Activated naive CD8-positive, alpha-beta T cell treated with anti-CD3 and anti-CD28 coated beads for 36 hours (primary cell): ENCODE results near the gene ARMS2. TPM values are rescaled to one million over a fixed set of nuclear protein-coding genes. Genes with fewer than 3 reads are reported as not detected.

ENCODE experiments used
- DNase-seq: peaks from one replicate; pipeline ENCODE4 v3.0.0; 2021
- H3K27ac Mint-ChIP-seq: one replicate; pipeline ENCODE4 v1.8.0; 2022; ENCODE audit warnings: mild to moderate bottlenecking, moderate library complexity, mixed read lengths
- H3K27me3 Mint-ChIP-seq: one replicate; pipeline ENCODE4 v1.8.0; 2022; ENCODE audit warnings: mild to moderate bottlenecking, mixed read lengths
- H3K36me3 Mint-ChIP-seq: one replicate; pipeline ENCODE4 v1.8.0; 2021; ENCODE audit warnings: mild to moderate bottlenecking, mixed read lengths
- H3K4me1 Mint-ChIP-seq: one replicate; pipeline ENCODE4 v1.8.0; 2021; ENCODE audit warnings: mixed read lengths
- H3K4me3 Mint-ChIP-seq: one replicate; pipeline ENCODE4 v1.8.0; 2022; ENCODE audit warnings: mild to moderate bottlenecking, moderate library complexity, mixed read lengths
- H3K9me3 Mint-ChIP-seq: one replicate; pipeline ENCODE4 v1.8.0; 2022; ENCODE audit warnings: mixed read lengths
- total RNA-seq, 2 experiments: library from RNA; stranded (reverse); gene quantifications; one replicate each; pipeline ENCODE4 v1.2.3, GENCODE V29; 2021

Gene ARMS2
- total RNA-seq, 2 experiments from 2014 or later: not detected

GRCh38 chr10:122461729-122462532 lies 7.5 kb downstream of the ARMS2 start:
- peak; percentile 20 for DNase-seq
- Mint-ChIP-seq H3K27me3 (peaks cover 82% of the 10 kb centered on the region), H3K36me3 (no peaks in the 10 kb centered on the region), H3K4me1 (peaks cover 14% of the 10 kb centered on the region), H3K4me3 (peak overlapping the region; percentile 80), H3K9me3 (no peaks in the 10 kb centered on the region), H3K27ac (no peak overlapping the region)

- no peaks in the 10 kb centered on the region for H3K9me3 Mint-ChIP-seq
- no peak overlapping the region for H3K27ac Mint-ChIP-seq
- DNase-seq: peak; percentile 13
- no peaks in the 10 kb centered on the region for H3K36me3 Mint-ChIP-seq
- H3K27me3 Mint-ChIP-seq: peaks cover 77% of the 10 kb centered on the region
- peak overlapping the region; percentile 80 for H3K4me3 Mint-ChIP-seq
- H3K4me1 Mint-ChIP-seq: peaks cover 14% of the 10 kb centered on the region
Observed at GRCh38 chr10:122462533-122463465, 8.3 kb downstream of the ARMS2 start.

GRCh38 chr10:122463466-122464249 lies 9.2 kb downstream of the ARMS2 start:
- DNase-seq: no peak
- Mint-ChIP-seq H3K36me3 (no peaks in the 10 kb centered on the region), H3K9me3 (no peaks in the 10 kb centered on the region), H3K27me3 (peaks cover 72% of the 10 kb centered on the region), H3K27ac (no peak overlapping the region), H3K4me1 (peaks cover 13% of the 10 kb centered on the region), H3K4me3 (no peak overlapping the region)

GRCh38 chr10:122464250-122464510 lies 9.7 kb downstream of the ARMS2 start:
- peaks cover 11% of the 10 kb centered on the region for H3K4me1 Mint-ChIP-seq

GRCh38 chr10:122464586-122464985 lies 10.1 kb downstream of the ARMS2 start:
- H3K4me3 Mint-ChIP-seq: no peak overlapping the region
- no peak for DNase-seq
- no peaks in the 10 kb centered on the region for H3K36me3 Mint-ChIP-seq
- no peak overlapping the region for H3K27ac Mint-ChIP-seq
- H3K9me3 Mint-ChIP-seq: no peaks in the 10 kb centered on the region
- H3K27me3 Mint-ChIP-seq: peaks cover 63% of the 10 kb centered on the region
- peaks cover 11% of the 10 kb centered on the region for H3K4me1 Mint-ChIP-seq

More at GRCh38 chr10:122464250-122464510, 9.7 kb downstream of the ARMS2 start:
- H3K36me3 Mint-ChIP-seq: no peaks in the 10 kb centered on the region
- H3K9me3 Mint-ChIP-seq: no peaks in the 10 kb centered on the region
- H3K4me3 Mint-ChIP-seq: no peak overlapping the region
- peaks cover 67% of the 10 kb centered on the region for H3K27me3 Mint-ChIP-seq
- no peak overlapping the region for H3K27ac Mint-ChIP-seq
- no peak for DNase-seq

- H3K9me3 Mint-ChIP-seq: no peaks in the 10 kb centered on the region
- no peak for DNase-seq
- H3K4me3 Mint-ChIP-seq: no peak overlapping the region
- no peak overlapping the region for H3K27ac Mint-ChIP-seq
- H3K36me3 Mint-ChIP-seq: no peaks in the 10 kb centered on the region
- H3K4me1 Mint-ChIP-seq: peaks cover 10% of the 10 kb centered on the region
- H3K27me3 Mint-ChIP-seq: peaks cover 54% of the 10 kb centered on the region
Observed at GRCh38 chr10:122465401-122466040, 11.1 kb downstream of the ARMS2 start.

GRCh38 chr10:122466951-122467381 lies 12.5 kb downstream of the ARMS2 start:
- Mint-ChIP-seq H3K4me1 (peaks cover 7% of the 10 kb centered on the region), H3K9me3 (no peaks in the 10 kb centered on the region), H3K27me3 (peaks cover 61% of the 10 kb centered on the region), H3K4me3 (no peak overlapping the region), H3K27ac (no peak overlapping the region), H3K36me3 (no peaks in the 10 kb centered on the region)
- no peak for DNase-seq

GRCh38 chr10:122467701-122468100 lies 13.2 kb downstream of the ARMS2 start:
- H3K4me3 Mint-ChIP-seq: no peak overlapping the region
- H3K4me1 Mint-ChIP-seq: peaks cover 4% of the 10 kb centered on the region
- H3K27me3 Mint-ChIP-seq: peaks cover 55% of the 10 kb centered on the region
- no peak for DNase-seq
- no peak overlapping the region for H3K27ac Mint-ChIP-seq
- H3K36me3 Mint-ChIP-seq: no peaks in the 10 kb centered on the region
- H3K9me3 Mint-ChIP-seq: no peaks in the 10 kb centered on the region

GRCh38 chr10:122468307-122468925 lies 14.0 kb downstream of the ARMS2 start:
- Mint-ChIP-seq H3K4me3 (no peak overlapping the region), H3K27ac (no peak overlapping the region), H3K27me3 (peaks cover 48% of the 10 kb centered on the region), H3K9me3 (no peaks in the 10 kb centered on the region), H3K36me3 (no peaks in the 10 kb centered on the region), H3K4me1 (no peaks in the 10 kb centered on the region)
- no peak for DNase-seq

- H3K9me3 Mint-ChIP-seq: no peaks in the 10 kb centered on the region
- no peak for DNase-seq
- H3K27ac Mint-ChIP-seq: no peak overlapping the region
- peaks cover 41% of the 10 kb centered on the region for H3K27me3 Mint-ChIP-seq
- no peak overlapping the region for H3K4me3 Mint-ChIP-seq
- H3K4me1 Mint-ChIP-seq: peaks cover 7% of the 10 kb centered on the region
- no peaks in the 10 kb centered on the region for H3K36me3 Mint-ChIP-seq
Observed at GRCh38 chr10:122468926-122469781, 14.7 kb downstream of the ARMS2 start.

- H3K4me3 Mint-ChIP-seq: no peak overlapping the region
- peaks cover 41% of the 10 kb centered on the region for H3K27me3 Mint-ChIP-seq
- H3K9me3 Mint-ChIP-seq: no peaks in the 10 kb centered on the region
- H3K27ac Mint-ChIP-seq: no peak overlapping the region
- H3K4me1 Mint-ChIP-seq: peaks cover 14% of the 10 kb centered on the region
- H3K36me3 Mint-ChIP-seq: no peaks in the 10 kb centered on the region
- no peak for DNase-seq
Observed at GRCh38 chr10:122469848-122470247, 15.4 kb downstream of the ARMS2 start.

- Mint-ChIP-seq H3K4me1 (peaks cover 16% of the 10 kb centered on the region), H3K9me3 (no peaks in the 10 kb centered on the region), H3K27ac (no peak overlapping the region), H3K4me3 (no peak overlapping the region), H3K36me3 (no peaks in the 10 kb centered on the region), H3K27me3 (peaks cover 31% of the 10 kb centered on the region)
- DNase-seq: no peak
Observed at GRCh38 chr10:122471531-122472177, 17.2 kb downstream of the ARMS2 start.

- Mint-ChIP-seq H3K4me3 (no peak overlapping the region), H3K27ac (no peak overlapping the region), H3K9me3 (no peaks in the 10 kb centered on the region), H3K27me3 (peaks cover 23% of the 10 kb centered on the region), H3K4me1 (peaks cover 16% of the 10 kb centered on the region), H3K36me3 (no peaks in the 10 kb centered on the region)
- DNase-seq: no peak
Observed at GRCh38 chr10:122473116-122473515, 18.7 kb downstream of the ARMS2 start.
